ENCODE results near the gene SMYD4. TPM values are rescaled to one million over a fixed set of nuclear protein-coding genes. Genes with fewer than 3 reads are reported as not detected.
A peak's percentile ranks its signal among the peaks of the same experiment; 100 is the strongest.
"Not testable (repeated sequence)": the region's sequence is repeated elsewhere in the genome, so short reads cannot be mapped to it uniquely, and the experiment has no call there.

Gene SMYD4
- total and polyA plus RNA-seq, 2 donors from 2014 or later, result 3.4 to 12.2 TPM

DNA sequence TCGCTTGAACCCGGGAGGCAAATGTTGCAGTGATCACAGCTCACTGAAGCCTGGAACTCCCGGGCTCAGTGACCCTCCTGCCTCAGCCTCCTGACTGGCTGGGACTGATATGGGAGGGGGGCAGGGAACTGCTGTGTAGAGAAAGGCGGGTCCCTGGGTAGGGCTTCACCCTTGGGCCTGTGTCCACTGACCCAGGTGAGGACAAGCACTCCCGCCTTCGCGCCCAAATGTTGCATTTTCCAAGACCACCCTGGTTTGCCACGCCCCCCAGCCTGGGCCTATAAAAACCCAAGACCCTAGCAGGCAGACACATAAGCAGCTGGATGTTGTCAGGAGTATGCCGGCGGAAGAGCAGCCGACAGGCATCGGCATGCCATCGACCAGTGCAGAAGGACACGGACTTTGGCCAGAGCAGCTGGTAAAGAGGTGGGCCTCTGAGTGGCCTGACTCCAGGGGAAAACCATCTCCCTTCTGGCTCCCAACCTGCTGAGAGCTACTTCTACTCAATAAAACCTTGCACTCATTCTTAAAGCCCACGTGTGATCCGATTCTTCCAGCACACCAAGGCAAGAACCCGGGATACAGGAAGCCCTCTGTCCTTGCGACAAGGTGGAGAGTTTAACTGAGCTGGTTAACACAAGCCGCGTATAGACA is 19.1 kb downstream of the SMYD4 start:
- FAIRE-seq (no peak), DNase-seq (peak in 4 of 5 donors; percentile 62 to 79 (median 69))
- Histone ChIP-seq H3K27ac (ENCODE audit: low read depth in 2 of 2, low read length in 2 of 2) (no peak overlapping the region), H3K9ac (ENCODE audit: low read length in 3 of 3) (no peak overlapping the region), H3K36me3 (ENCODE audit: control insufficient read depth in 2 of 3, insufficient read depth in 3 of 3, low read length in 3 of 3) (peaks cover 0 to 4% (median 0%) of the 10 kb centered on the region in 3 donors), H3K9me3 (ENCODE audit: control insufficient read depth in 2 of 3, insufficient read depth in 1 of 3, low read length in 3 of 3) (no peaks in the 10 kb centered on the region), H3K4me1 (ENCODE audit: control insufficient read depth in 2 of 3, insufficient read depth in 2 of 3, low read depth in 1 of 3, low read length in 3 of 3) (no peaks in the 10 kb centered on the region), H3K27me3 (ENCODE audit: control insufficient read depth, insufficient read depth, low read length) (no peaks in the 10 kb centered on the region), H3K4me3 (ENCODE audit: low read length in 3 of 3) (no peak overlapping the region)
- intact Hi-C loops (cut with DNase I), result no loop called here
- TF ChIP-seq, protein P1, sequence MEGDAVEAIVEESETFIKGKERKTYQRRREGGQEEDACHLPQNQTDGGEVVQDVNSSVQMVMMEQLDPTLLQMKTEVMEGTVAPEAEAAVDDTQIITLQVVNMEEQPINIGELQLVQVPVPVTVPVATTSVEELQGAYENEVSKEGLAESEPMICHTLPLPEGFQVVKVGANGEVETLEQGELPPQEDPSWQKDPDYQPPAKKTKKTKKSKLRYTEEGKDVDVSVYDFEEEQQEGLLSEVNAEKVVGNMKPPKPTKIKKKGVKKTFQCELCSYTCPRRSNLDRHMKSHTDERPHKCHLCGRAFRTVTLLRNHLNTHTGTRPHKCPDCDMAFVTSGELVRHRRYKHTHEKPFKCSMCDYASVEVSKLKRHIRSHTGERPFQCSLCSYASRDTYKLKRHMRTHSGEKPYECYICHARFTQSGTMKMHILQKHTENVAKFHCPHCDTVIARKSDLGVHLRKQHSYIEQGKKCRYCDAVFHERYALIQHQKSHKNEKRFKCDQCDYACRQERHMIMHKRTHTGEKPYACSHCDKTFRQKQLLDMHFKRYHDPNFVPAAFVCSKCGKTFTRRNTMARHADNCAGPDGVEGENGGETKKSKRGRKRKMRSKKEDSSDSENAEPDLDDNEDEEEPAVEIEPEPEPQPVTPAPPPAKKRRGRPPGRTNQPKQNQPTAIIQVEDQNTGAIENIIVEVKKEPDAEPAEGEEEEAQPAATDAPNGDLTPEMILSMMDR (IDR thresholded peaks at IDR 0.05; ENCODE audit: borderline replicate concordance, extremely low read depth, insufficient read depth), result no peak

DNA sequence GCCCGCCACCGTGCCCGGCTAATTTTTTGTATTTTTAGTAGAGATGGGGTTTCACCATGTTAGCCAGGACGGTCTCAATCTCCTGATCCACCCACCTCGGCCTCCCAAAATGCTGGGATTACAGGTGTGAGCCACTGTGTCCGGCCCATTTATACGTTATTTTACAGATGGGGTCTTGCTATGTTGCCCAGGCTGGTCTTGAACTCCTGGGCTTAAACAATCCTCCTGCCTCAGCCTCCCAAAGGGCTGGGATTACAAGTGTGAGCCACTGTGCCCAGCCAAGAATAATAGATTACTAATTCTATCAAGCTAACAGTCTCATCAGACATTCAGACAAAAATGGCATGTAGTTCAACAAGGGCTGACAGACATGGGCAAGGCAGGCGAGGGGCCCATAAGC is 19.9 kb downstream of the SMYD4 start:
- H3K27me3 ChIP-seq (ENCODE audit: control insufficient read depth, insufficient read depth, low read length); intact Hi-C loops (cut with DNase I); H3K9me3 ChIP-seq (ENCODE audit: control insufficient read depth in 2 of 3, insufficient read depth in 1 of 3, low read length in 3 of 3); H3K27ac ChIP-seq (ENCODE audit: low read depth in 2 of 2, low read length in 2 of 2); DNase-seq; FAIRE-seq; H3K9ac ChIP-seq (ENCODE audit: low read length in 3 of 3); H3K36me3 ChIP-seq (ENCODE audit: control insufficient read depth in 2 of 3, insufficient read depth in 3 of 3, low read length in 3 of 3); H3K4me1 ChIP-seq (ENCODE audit: control insufficient read depth in 2 of 3, insufficient read depth in 2 of 3, low read depth in 1 of 3, low read length in 3 of 3); H3K4me3 ChIP-seq (ENCODE audit: low read length in 3 of 3): not testable (repeated sequence)

DNA sequence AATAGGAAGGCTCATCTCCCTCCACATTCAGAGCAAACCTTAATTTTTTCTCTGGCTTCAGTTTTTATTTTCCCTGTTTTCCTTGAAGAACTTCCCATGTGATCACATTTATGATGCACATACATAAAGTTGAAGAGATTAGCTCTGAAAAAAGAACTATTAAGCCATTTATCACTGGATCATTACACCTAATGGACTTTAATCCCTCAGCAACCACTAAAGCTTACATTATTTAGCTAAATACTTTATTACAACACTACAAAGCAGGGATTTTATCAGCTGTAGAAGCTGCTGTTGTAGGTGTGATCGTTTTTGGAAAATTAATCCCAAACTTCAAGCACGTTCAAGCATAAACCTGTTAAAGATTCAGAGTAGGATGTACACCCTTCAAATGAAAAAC is 21.1 kb downstream of the SMYD4 start:
- no peak for DNase-seq
- Histone ChIP-seq H3K27ac (ENCODE audit: low read depth in 2 of 2, low read length in 2 of 2) (no peak overlapping the region), H3K4me3 (ENCODE audit: low read length in 3 of 3) (no peak overlapping the region), H3K9ac (ENCODE audit: low read length in 3 of 3) (no peak overlapping the region), H3K4me1 (ENCODE audit: control insufficient read depth in 2 of 3, insufficient read depth in 2 of 3, low read depth in 1 of 3, low read length in 3 of 3) (no peaks in the 10 kb centered on the region), H3K36me3 (ENCODE audit: control insufficient read depth in 2 of 3, insufficient read depth in 3 of 3, low read length in 3 of 3) (peaks cover 0 to 4% (median 3%) of the 10 kb centered on the region in 3 donors), H3K27me3 (ENCODE audit: control insufficient read depth, insufficient read depth, low read length) (no peaks in the 10 kb centered on the region), H3K9me3 (ENCODE audit: control insufficient read depth in 2 of 3, insufficient read depth in 1 of 3, low read length in 3 of 3) (no peaks in the 10 kb centered on the region)
- intact Hi-C loops (cut with DNase I), result no loop called here
- TF ChIP-seq, protein P1 (IDR thresholded peaks at IDR 0.05; ENCODE audit: borderline replicate concordance, extremely low read depth, insufficient read depth), result no peak
- FAIRE-seq, result no peak

DNA sequence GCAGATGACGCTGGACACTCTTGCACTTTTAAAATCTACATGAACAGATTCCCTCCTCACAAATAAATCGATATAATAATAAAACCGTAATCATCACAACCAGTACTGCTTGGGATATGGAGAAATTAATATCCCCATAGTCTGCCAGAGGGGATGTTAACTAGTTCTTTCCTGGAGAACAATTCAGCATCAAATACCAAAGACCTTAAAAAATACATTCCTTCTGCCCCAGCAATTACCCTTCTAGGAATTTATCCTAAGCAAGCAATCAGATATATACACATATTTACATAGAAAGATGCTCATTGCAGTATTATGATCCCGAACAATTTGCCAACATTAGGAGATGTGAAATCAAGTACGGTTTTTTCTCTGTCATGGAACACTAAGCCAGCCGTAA is 21.8 kb downstream of the SMYD4 start:
- TF ChIP-seq, protein P1 (IDR thresholded peaks at IDR 0.05; ENCODE audit: borderline replicate concordance, extremely low read depth, insufficient read depth), result no peak
- DNase-seq (no peak), FAIRE-seq (no peak)
- H3K27me3 ChIP-seq (ENCODE audit: control insufficient read depth, insufficient read depth, low read length), result no peaks in the 10 kb centered on the region
- H3K4me1 ChIP-seq (ENCODE audit: control insufficient read depth in 2 of 3, insufficient read depth in 2 of 3, low read depth in 1 of 3, low read length in 3 of 3), result no peaks in the 10 kb centered on the region
- no peak overlapping the region for H3K27ac ChIP-seq (ENCODE audit: low read depth in 2 of 2, low read length in 2 of 2)
- peaks cover 0 to 7% (median 3%) of the 10 kb centered on the region in 3 donors for H3K36me3 ChIP-seq (ENCODE audit: control insufficient read depth in 2 of 3, insufficient read depth in 3 of 3, low read length in 3 of 3)
- intact Hi-C loops (cut with DNase I), result no loop called here
- no peak overlapping the region for H3K4me3 ChIP-seq (ENCODE audit: low read length in 3 of 3)
- no peaks in the 10 kb centered on the region for H3K9me3 ChIP-seq (ENCODE audit: control insufficient read depth in 2 of 3, insufficient read depth in 1 of 3, low read length in 3 of 3)
- H3K9ac ChIP-seq (ENCODE audit: low read length in 3 of 3), result no peak overlapping the region

Data from kidney (tissue), 14 donors.